ENCODE results near the gene PAX7.
"Not testable (repeated sequence)": the region's sequence is repeated elsewhere in the genome, so short reads cannot be mapped to it uniquely, and the experiment has no call there.

The PAX7 gene

GRCh38 chr1:18657506-18658201 lies 27.0 kb downstream of the PAX7 start:
- in situ Hi-C loops (cut with MboI; ENCODE audit: low sequenced_read_pairs), result no loop called here

- in situ Hi-C loops (cut with MboI; ENCODE audit: low sequenced_read_pairs), result no loop called here
Measured at GRCh38 chr1:18658831-18659230, 28.2 kb downstream of the PAX7 start.

- in situ Hi-C loops (cut with MboI; ENCODE audit: low sequenced_read_pairs), result no loop called here
Measured at GRCh38 chr1:18661404-18662285, 31.0 kb downstream of the PAX7 start.

- in situ Hi-C loops (cut with MboI; ENCODE audit: low sequenced_read_pairs), result no loop called here
Measured at GRCh38 chr1:18662286-18662639, 31.6 kb downstream of the PAX7 start.

GRCh38 chr1:18666317-18666920 lies 35.8 kb downstream of the PAX7 start:
- in situ Hi-C loops (cut with MboI; ENCODE audit: low sequenced_read_pairs), result no loop called here

GRCh38 chr1:18667333-18667732 lies 36.7 kb downstream of the PAX7 start:
- in situ Hi-C loops (cut with MboI; ENCODE audit: low sequenced_read_pairs), result no loop called here

- in situ Hi-C loops (cut with MboI; ENCODE audit: low sequenced_read_pairs), result no loop called here
Measured at GRCh38 chr1:18668046-18668445, 37.4 kb downstream of the PAX7 start.

- in situ Hi-C loops (cut with MboI; ENCODE audit: low sequenced_read_pairs), result no loop called here
Measured at GRCh38 chr1:18668750-18669404, 38.2 kb downstream of the PAX7 start.

GRCh38 chr1:18670121-18670867 lies 39.6 kb downstream of the PAX7 start:
- in situ Hi-C loops (cut with MboI; ENCODE audit: low sequenced_read_pairs), result no loop called here

- in situ Hi-C loops (cut with MboI; ENCODE audit: low sequenced_read_pairs), result no loop called here
Measured at GRCh38 chr1:18670868-18671225, 40.2 kb downstream of the PAX7 start.

- in situ Hi-C loops (cut with MboI; ENCODE audit: low sequenced_read_pairs), result no loop called here
Measured at GRCh38 chr1:18673976-18674375, 43.3 kb downstream of the PAX7 start.

GRCh38 chr1:18676332-18676781 lies 45.7 kb downstream of the PAX7 start:
- in situ Hi-C loops (cut with MboI; ENCODE audit: low sequenced_read_pairs), result no loop called here

- in situ Hi-C loops (cut with MboI; ENCODE audit: low sequenced_read_pairs), result no loop called here
Measured at GRCh38 chr1:18681423-18681835, 50.8 kb downstream of the PAX7 start.

GRCh38 chr1:18682375-18682774 lies 51.7 kb downstream of the PAX7 start:
- in situ Hi-C loops (cut with MboI; ENCODE audit: low sequenced_read_pairs), result no loop called here

- in situ Hi-C loops (cut with MboI; ENCODE audit: low sequenced_read_pairs), result no loop called here
Measured at GRCh38 chr1:18684303-18684702, 53.7 kb downstream of the PAX7 start.

- in situ Hi-C loops (cut with MboI; ENCODE audit: low sequenced_read_pairs), result no loop called here
Measured at GRCh38 chr1:18686540-18686939, 55.9 kb downstream of the PAX7 start.

- in situ Hi-C loops (cut with MboI; ENCODE audit: low sequenced_read_pairs), result no loop called here
Measured at GRCh38 chr1:18687273-18687672, 56.6 kb downstream of the PAX7 start.

GRCh38 chr1:18691648-18692047 lies 61.0 kb downstream of the PAX7 start:
- in situ Hi-C loops (cut with MboI; ENCODE audit: low sequenced_read_pairs), result no loop called here

- in situ Hi-C loops (cut with MboI; ENCODE audit: low sequenced_read_pairs), result no loop called here
Measured at GRCh38 chr1:18693256-18694098, 62.8 kb downstream of the PAX7 start.

- in situ Hi-C loops (cut with MboI; ENCODE audit: low sequenced_read_pairs), result not testable (repeated sequence)
Measured at GRCh38 chr1:18694289-18694688, 63.6 kb downstream of the PAX7 start.

Data from HL-60/S4 treated with phorbol 12-myristate 13-acetate at 8.2 ng/mL for 4 days and 3 days (cell line).